Neural cell (in vitro differentiated cells): ENCODE data around the gene ST6GALNAC4. TPM values are rescaled to one million over a fixed set of nuclear protein-coding genes. Genes with fewer than 3 reads are reported as not detected.

Experiments used
- H2AFZ ChIP-seq: fragments of 200-600, 300-800 bp; sonication (generic), shearing (Covaris generic); 2 replicates; pipeline ENCODE4 v1.6.0; 2014; ENCODE audit warnings: low read depth, mild to moderate bottlenecking, antibody characterized with exemption, low read length, moderate library complexity
- H3F3A ChIP-seq: fragments of 200-600 bp; shearing (Covaris generic); 2 replicates; pipeline ENCODE4 v1.6.1; 2016; ENCODE audit warnings: mild to moderate bottlenecking, moderate library complexity, mixed read lengths, antibody characterized with exemption, low read length; ENCODE audit not compliant: insufficient read depth, poor library complexity, severe bottlenecking
- H3K27ac ChIP-seq: fragments of 200-600, 300-800 bp; sonication (generic), shearing (Covaris generic); 2 replicates; pipeline ENCODE4 v1.5.1; 2014; ENCODE audit warnings: mild to moderate bottlenecking, low read length, moderate library complexity
- H3K27me3 ChIP-seq: fragments of 300-800, 200-600 bp; sonication (generic), shearing (Covaris generic); 2 replicates; pipeline ENCODE4 v1.6.0; 2014; ENCODE audit warnings: mild to moderate bottlenecking, low read depth, low read length, moderate library complexity; ENCODE audit not compliant: insufficient read depth
- H3K36me3 ChIP-seq: fragments of 300-800, 200-600 bp; sonication (generic), shearing (Covaris generic); 2 replicates; pipeline ENCODE4 v1.5.1; 2014; ENCODE audit warnings: mild to moderate bottlenecking, antibody characterized with exemption, low read length, moderate library complexity; ENCODE audit not compliant: insufficient read depth
- H3K4me2 ChIP-seq: fragments of 300-800, 200-600 bp; sonication (generic), shearing (Covaris generic); 2 replicates; pipeline ENCODE4 v1.6.0; 2014; ENCODE audit warnings: mild to moderate bottlenecking, low read length
- H3K4me3 ChIP-seq: fragments of 300-800, 200-600 bp; sonication (generic), shearing (Covaris generic); 2 replicates; pipeline ENCODE4 v1.5.1; 2014; ENCODE audit warnings: mild to moderate bottlenecking, low read length, moderate library complexity
- H3K79me2 ChIP-seq: fragments of 200-600 bp; shearing (Covaris generic); replicated peaks from 2 replicates; pipeline ENCODE4 v1.6.0; 2014; ENCODE audit warnings: mild to moderate bottlenecking, low read length, moderate library complexity; ENCODE audit not compliant: insufficient read depth
- H3K9ac ChIP-seq: fragments of 300-800, 200-600 bp; sonication (generic), shearing (Covaris generic); 2 replicates; pipeline ENCODE4 v1.6.1; 2016; ENCODE audit warnings: mild to moderate bottlenecking, low read length, mixed read lengths
- H3K9me2 ChIP-seq: fragments of 200-600 bp; shearing (Covaris generic); 2 replicates; pipeline ENCODE4 v1.6.1; 2016; ENCODE audit warnings: mild to moderate bottlenecking, low read length, mixed read lengths; ENCODE audit not compliant: insufficient read depth
- H3K9me3 ChIP-seq: fragments of 200-600, 300-800 bp; sonication (generic), shearing (Covaris generic); 2 replicates; pipeline ENCODE4 v1.6.1; 2016; ENCODE audit warnings: mild to moderate bottlenecking, mixed run types, low read length, moderate library complexity, mixed read lengths
- H4K20me1 ChIP-seq: fragments of 200-600 bp; shearing (Covaris generic); 2 replicates; pipeline ENCODE4 v1.6.1; 2016; ENCODE audit warnings: mild to moderate bottlenecking, mixed run types; ENCODE audit not compliant: insufficient read depth
- CTCF ChIP-seq: fragments of 450-650 bp; IDR thresholded peaks from 2 replicates; pipeline ENCODE4 v1.5.1; 2014; ENCODE audit warnings: antibody characterized with exemption, mild to moderate bottlenecking, moderate library complexity; ENCODE audit not compliant: poor library complexity, severe bottlenecking
- EP300 ChIP-seq: fragments of 450-650 bp; conservative IDR thresholded peaks from 2 replicates; pipeline ENCODE4 v1.6.1; 2014; ENCODE audit warnings: antibody characterized with exemption, mild to moderate bottlenecking, moderate library complexity; ENCODE audit not compliant: poor library complexity, severe bottlenecking
- EZH2 ChIP-seq: fragments of 200-600, 300-800 bp; shearing (Covaris generic), sonication (generic); IDR thresholded peaks from 2 replicates; pipeline ENCODE4 v1.6.1; 2014; ENCODE audit warnings: antibody characterized with exemption, low read length, borderline replicate concordance, mild to moderate bottlenecking; ENCODE audit not compliant: insufficient read depth, poor library complexity, severe bottlenecking
- MXI1 ChIP-seq: fragments of 450-650 bp; conservative IDR thresholded peaks from 2 replicates; pipeline ENCODE4 v1.6.1; 2014; ENCODE audit warnings: antibody characterized with exemption, mild to moderate bottlenecking; ENCODE audit not compliant: poor library complexity, severe bottlenecking
- POLR2AphosphoS5 ChIP-seq: IDR thresholded peaks from 2 replicates; pipeline ENCODE4 v1.6.1; 2012
- RAD21 ChIP-seq: fragments of 450-650 bp; conservative IDR thresholded peaks from 2 replicates; pipeline ENCODE4 v1.6.1; 2014; ENCODE audit warnings: antibody characterized with exemption, mild to moderate bottlenecking, moderate library complexity
- SMC3 ChIP-seq: fragments of 450-650 bp; conservative IDR thresholded peaks from 2 replicates; pipeline ENCODE4 v1.6.1; 2014; ENCODE audit warnings: antibody characterized with exemption, mild to moderate bottlenecking, moderate library complexity; ENCODE audit not compliant: poor library complexity
- TAF1 ChIP-seq: IDR thresholded peaks from 2 replicates; pipeline ENCODE4 v1.6.1; 2012; ENCODE audit warnings: low read depth
- polyA plus RNA-seq: library from polyadenylated mRNA; depleted of rRNA; stranded (reverse); fragments of >200 nt; gene quantifications from 2 replicates; pipeline ENCODE4 v1.2.3, GENCODE V29; 2014
- TF ChIP-seq, protein P1 (sequence below): IDR thresholded peaks from 2 replicates; pipeline ENCODE4 v1.6.1; 2012; ENCODE audit warnings: borderline replicate concordance

The ST6GALNAC4 gene
- polyA plus RNA-seq, 1 donor from 2014 or later = 5.9 TPM

DNA sequence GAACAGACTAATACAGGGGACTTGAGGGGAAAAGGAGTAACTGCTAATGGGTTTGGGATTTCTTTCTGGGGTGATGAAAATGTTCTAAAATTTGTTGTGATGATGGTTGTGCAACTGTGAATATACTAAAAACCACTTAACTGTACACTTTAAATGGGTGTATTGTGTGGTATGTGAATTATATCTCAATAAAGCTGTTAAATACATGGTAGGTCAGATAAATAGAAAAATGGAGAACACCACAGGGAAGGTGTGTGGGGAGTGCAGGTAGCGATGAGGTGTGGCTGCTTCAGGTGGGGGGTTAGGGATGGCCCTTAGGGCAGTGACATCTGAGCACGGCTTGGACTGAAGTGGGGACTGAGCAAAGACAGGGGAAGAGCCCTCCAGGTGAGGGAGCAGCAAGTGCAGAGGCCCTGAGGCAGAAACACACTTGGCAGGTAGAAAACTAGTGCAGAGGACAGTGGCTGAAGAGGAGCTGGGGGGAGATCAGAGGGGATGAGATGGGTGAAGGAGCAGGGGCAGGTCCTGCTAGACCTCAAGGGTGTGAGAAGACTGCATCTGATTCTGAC lies 43.1 kb upstream of the ST6GALNAC4 start:
- Histone ChIP-seq H2AFZ (no peak overlapping the region), H3K9me3 (no peaks in the 10 kb centered on the region), H3K4me3 (no peak overlapping the region), H3K79me2 (peaks cover 15% of the 10 kb centered on the region), H3K4me2 (no peak overlapping the region), H3K9ac (no peak overlapping the region), H3K36me3 (no peaks in the 10 kb centered on the region), H3K27ac (no peak overlapping the region), H3K27me3 (no peaks in the 10 kb centered on the region), H3K9me2 (no peaks in the 10 kb centered on the region), H4K20me1 (no peaks in the 10 kb centered on the region), H3F3A (no peaks in the 10 kb centered on the region)
- TF ChIP-seq TAF1 (no peak), EP300 (no peak), MXI1 (no peak)
- TF ChIP-seq, protein P1, sequence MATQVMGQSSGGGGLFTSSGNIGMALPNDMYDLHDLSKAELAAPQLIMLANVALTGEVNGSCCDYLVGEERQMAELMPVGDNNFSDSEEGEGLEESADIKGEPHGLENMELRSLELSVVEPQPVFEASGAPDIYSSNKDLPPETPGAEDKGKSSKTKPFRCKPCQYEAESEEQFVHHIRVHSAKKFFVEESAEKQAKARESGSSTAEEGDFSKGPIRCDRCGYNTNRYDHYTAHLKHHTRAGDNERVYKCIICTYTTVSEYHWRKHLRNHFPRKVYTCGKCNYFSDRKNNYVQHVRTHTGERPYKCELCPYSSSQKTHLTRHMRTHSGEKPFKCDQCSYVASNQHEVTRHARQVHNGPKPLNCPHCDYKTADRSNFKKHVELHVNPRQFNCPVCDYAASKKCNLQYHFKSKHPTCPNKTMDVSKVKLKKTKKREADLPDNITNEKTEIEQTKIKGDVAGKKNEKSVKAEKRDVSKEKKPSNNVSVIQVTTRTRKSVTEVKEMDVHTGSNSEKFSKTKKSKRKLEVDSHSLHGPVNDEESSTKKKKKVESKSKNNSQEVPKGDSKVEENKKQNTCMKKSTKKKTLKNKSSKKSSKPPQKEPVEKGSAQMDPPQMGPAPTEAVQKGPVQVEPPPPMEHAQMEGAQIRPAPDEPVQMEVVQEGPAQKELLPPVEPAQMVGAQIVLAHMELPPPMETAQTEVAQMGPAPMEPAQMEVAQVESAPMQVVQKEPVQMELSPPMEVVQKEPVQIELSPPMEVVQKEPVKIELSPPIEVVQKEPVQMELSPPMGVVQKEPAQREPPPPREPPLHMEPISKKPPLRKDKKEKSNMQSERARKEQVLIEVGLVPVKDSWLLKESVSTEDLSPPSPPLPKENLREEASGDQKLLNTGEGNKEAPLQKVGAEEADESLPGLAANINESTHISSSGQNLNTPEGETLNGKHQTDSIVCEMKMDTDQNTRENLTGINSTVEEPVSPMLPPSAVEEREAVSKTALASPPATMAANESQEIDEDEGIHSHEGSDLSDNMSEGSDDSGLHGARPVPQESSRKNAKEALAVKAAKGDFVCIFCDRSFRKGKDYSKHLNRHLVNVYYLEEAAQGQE = no peak

DNA sequence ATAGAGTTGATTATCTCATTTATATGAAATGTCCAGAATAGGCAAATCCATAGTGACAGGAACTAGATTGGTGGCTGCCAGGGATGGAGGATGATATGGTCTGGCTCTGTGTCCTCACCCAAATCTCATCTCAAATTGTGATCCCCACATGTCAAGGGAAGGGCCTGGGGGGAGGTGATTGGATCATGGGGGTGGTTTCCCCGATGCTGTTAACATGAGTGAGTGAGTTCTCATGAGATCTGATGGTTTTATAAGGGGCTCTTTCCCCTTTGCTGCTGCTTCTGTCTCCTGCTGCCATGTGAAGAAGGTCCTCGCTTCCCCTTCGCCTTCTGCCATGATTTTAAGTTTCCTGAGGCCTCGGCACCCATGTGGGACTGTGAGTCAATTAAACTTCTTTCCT lies 42.6 kb upstream of the ST6GALNAC4 start:
- H3K79me2 ChIP-seq = peaks cover 17% of the 10 kb centered on the region
- no peaks in the 10 kb centered on the region for H3F3A ChIP-seq
- H3K9ac ChIP-seq = no peak overlapping the region
- no peak overlapping the region for H3K27ac ChIP-seq
- H3K27me3 ChIP-seq = no peaks in the 10 kb centered on the region
- no peaks in the 10 kb centered on the region for H3K9me3 ChIP-seq
- H4K20me1 ChIP-seq = no peaks in the 10 kb centered on the region
- TF ChIP-seq SMC3 = no peak
- H3K4me3 ChIP-seq = no peak overlapping the region
- no peak overlapping the region for H2AFZ ChIP-seq
- H3K36me3 ChIP-seq = no peaks in the 10 kb centered on the region
- H3K9me2 ChIP-seq = no peaks in the 10 kb centered on the region
- no peak overlapping the region for H3K4me2 ChIP-seq

DNA sequence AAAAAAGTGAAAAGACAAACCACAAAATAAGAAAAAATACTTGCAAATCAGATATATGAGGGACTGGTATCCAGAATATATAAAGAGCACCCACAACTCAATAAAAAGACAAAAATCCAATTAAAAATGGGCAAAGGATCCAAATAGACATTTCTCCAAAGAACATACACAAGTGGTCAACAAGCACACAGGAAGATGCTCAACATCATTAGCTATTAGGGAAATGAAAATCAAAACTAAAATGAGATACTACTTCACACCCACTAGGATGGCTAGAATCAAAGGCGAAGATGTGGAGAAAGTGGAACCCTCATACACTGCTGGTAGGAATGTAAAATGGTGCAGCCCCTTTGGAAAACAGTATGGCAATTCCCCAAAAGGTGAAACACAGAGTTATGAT lies 41.9 kb upstream of the ST6GALNAC4 start:
- H3K79me2 ChIP-seq = peaks cover 21% of the 10 kb centered on the region
- no peaks in the 10 kb centered on the region for H3K27me3 ChIP-seq
- no peak overlapping the region for H3K4me2 ChIP-seq
- H3K27ac ChIP-seq = no peak overlapping the region
- no peaks in the 10 kb centered on the region for H4K20me1 ChIP-seq
- H3K36me3 ChIP-seq = no peaks in the 10 kb centered on the region
- H3K9me2 ChIP-seq = no peaks in the 10 kb centered on the region
- H3K4me3 ChIP-seq = no peak overlapping the region
- TF ChIP-seq CTCF (no peak), SMC3 (no peak), RAD21 (no peak), POLR2AphosphoS5 (no peak), TAF1 (no peak), EZH2 (no peak), MXI1 (no peak), EP300 (no peak)
- TF ChIP-seq, protein P1 = no peak
- H3F3A ChIP-seq = no peaks in the 10 kb centered on the region
- no peak overlapping the region for H3K9ac ChIP-seq
- no peak overlapping the region for H2AFZ ChIP-seq
- H3K9me3 ChIP-seq = no peaks in the 10 kb centered on the region
